ENCODE measurements around the gene ATRNL1. TPM values are rescaled to one million over a fixed set of nuclear protein-coding genes. Genes with fewer than 3 reads are reported as not detected.

ATRNL1 gene
- total and polyA plus RNA-seq, 2 experiments from 2014 or later, result 5.9 to 17.4 TPM

- Histone ChIP-seq H2AFZ (no peak overlapping the region), H3K27me3 (no peaks in the 10 kb centered on the region), H3K9me2 (replicated peaks; ENCODE audit: insufficient read depth) (no peaks in the 10 kb centered on the region), H3K27ac (no peak overlapping the region), H3K79me2 (no peaks in the 10 kb centered on the region), H3K9me3 (ENCODE audit: low read depth) (no peaks in the 10 kb centered on the region), H3K4me3 (no peak overlapping the region), H3K4me2 (no peak overlapping the region), H4K20me1 (ENCODE audit: insufficient read depth, poor library complexity, severe bottlenecking) (no peaks in the 10 kb centered on the region), H3K36me3 (replicated peaks; ENCODE audit: insufficient read depth, low read depth) (no peaks in the 10 kb centered on the region), H3K4me1 (ENCODE audit: insufficient read depth) (no peaks in the 10 kb centered on the region)
- TF ChIP-seq CTCF (IDR thresholded peaks at IDR 0.05; ENCODE audit: poor library complexity) (no peak), EZH2 (IDR thresholded peaks at IDR 0.05; ENCODE audit: borderline replicate concordance) (no peak), EZH2phosphoT487 (IDR thresholded peaks at IDR 0.05; ENCODE audit: low read depth, severe bottlenecking, unreplicated experiment) (no peak)
- 90% methylated on average over 3 of the region's 3 CpGs for WGBS (ENCODE audit: low lambda C conversion rate, missing lambda C conversion rate)
- DNase-seq (ENCODE audit: low spot score), result no peak
These were observed 40.9 kb upstream of the ATRNL1 start for GRCh38 chr10:115052226-115052625.

- Histone ChIP-seq H3K4me1 (ENCODE audit: insufficient read depth) (no peaks in the 10 kb centered on the region), H3K27ac (no peak overlapping the region), H3K9me3 (ENCODE audit: low read depth) (no peaks in the 10 kb centered on the region), H4K20me1 (ENCODE audit: insufficient read depth, poor library complexity, severe bottlenecking) (no peaks in the 10 kb centered on the region), H3K36me3 (replicated peaks; ENCODE audit: insufficient read depth, low read depth) (no peaks in the 10 kb centered on the region), H3K4me3 (no peak overlapping the region), H3K79me2 (no peaks in the 10 kb centered on the region), H2AFZ (no peak overlapping the region), H3K9me2 (replicated peaks; ENCODE audit: insufficient read depth) (no peaks in the 10 kb centered on the region), H3K4me2 (no peak overlapping the region), H3K27me3 (no peaks in the 10 kb centered on the region)
- 63% methylated on average over 1 of the region's 1 CpG for WGBS (ENCODE audit: low lambda C conversion rate, missing lambda C conversion rate)
- DNase-seq (ENCODE audit: low spot score), result no peak
- TF ChIP-seq EZH2phosphoT487 (IDR thresholded peaks at IDR 0.05; ENCODE audit: low read depth, severe bottlenecking, unreplicated experiment) (no peak), CTCF (IDR thresholded peaks at IDR 0.05; ENCODE audit: poor library complexity) (no peak)
These were observed 40.4 kb upstream of the ATRNL1 start for GRCh38 chr10:115052728-115053127.

GRCh38 chr10:115056186-115056585 lies 37.0 kb upstream of the ATRNL1 start:
- 87% methylated on average over 2 of the region's 2 CpGs for WGBS (ENCODE audit: low lambda C conversion rate, missing lambda C conversion rate)
- H2AFZ ChIP-seq, result no peak overlapping the region
- no peak overlapping the region for H3K4me2 ChIP-seq
- H3K9me2 ChIP-seq (replicated peaks; ENCODE audit: insufficient read depth), result no peaks in the 10 kb centered on the region
- no peaks in the 10 kb centered on the region for H3K9me3 ChIP-seq (ENCODE audit: low read depth)
- H3K27ac ChIP-seq, result no peak overlapping the region
- DNase-seq (ENCODE audit: low spot score), result no peak
- H3K27me3 ChIP-seq, result no peaks in the 10 kb centered on the region
- TF ChIP-seq EZH2 (IDR thresholded peaks at IDR 0.05; ENCODE audit: borderline replicate concordance) (no peak), EZH2phosphoT487 (IDR thresholded peaks at IDR 0.05; ENCODE audit: low read depth, severe bottlenecking, unreplicated experiment) (no peak), CTCF (IDR thresholded peaks at IDR 0.05; ENCODE audit: poor library complexity) (no peak)
- no peaks in the 10 kb centered on the region for H3K4me1 ChIP-seq (ENCODE audit: insufficient read depth)
- H4K20me1 ChIP-seq (ENCODE audit: insufficient read depth, poor library complexity, severe bottlenecking), result no peaks in the 10 kb centered on the region
- no peaks in the 10 kb centered on the region for H3K36me3 ChIP-seq (replicated peaks; ENCODE audit: insufficient read depth, low read depth)
- no peak overlapping the region for H3K4me3 ChIP-seq
- H3K79me2 ChIP-seq, result no peaks in the 10 kb centered on the region

Data from hepatocyte (in vitro differentiated cells).